ENCODE data around the gene ADAM33.

Gene ADAM33

GRCh38 chr20:3691306-3691705 lies 9.5 kb upstream of the ADAM33 start:
- Histone ChIP-seq H3K36me3 (ENCODE audit: insufficient read depth, low read length) (no peaks in the 10 kb centered on the region), H3K9me3 (ENCODE audit: low read length) (peaks cover 1% of the 10 kb centered on the region), H3K4me3 (ENCODE audit: low read length) (no peak overlapping the region), H3K27me3 (ENCODE audit: insufficient read depth, low read length) (no peaks in the 10 kb centered on the region), H3K4me1 (ENCODE audit: insufficient read depth, low read length) (no peaks in the 10 kb centered on the region), H2AFZ (ENCODE audit: low read depth, low read length) (no peak overlapping the region)

- H3K9me3 ChIP-seq (ENCODE audit: low read length) = no peaks in the 10 kb centered on the region
- H3K27me3 ChIP-seq (ENCODE audit: insufficient read depth, low read length) = peaks cover 5% of the 10 kb centered on the region
- no peak overlapping the region for H2AFZ ChIP-seq (ENCODE audit: low read depth, low read length)
- H3K4me3 ChIP-seq (ENCODE audit: low read length) = no peak overlapping the region
- H3K4me1 ChIP-seq (ENCODE audit: insufficient read depth, low read length) = no peaks in the 10 kb centered on the region
- no peaks in the 10 kb centered on the region for H3K36me3 ChIP-seq (ENCODE audit: insufficient read depth, low read length)
These were observed 8.6 kb upstream of the ADAM33 start for GRCh38 chr20:3690413-3690812.

GRCh38 chr20:3689978-3690377 lies 8.2 kb upstream of the ADAM33 start:
- no peaks in the 10 kb centered on the region for H3K36me3 ChIP-seq (ENCODE audit: insufficient read depth, low read length)
- no peak overlapping the region for H3K4me3 ChIP-seq (ENCODE audit: low read length)
- H3K9me3 ChIP-seq (ENCODE audit: low read length) = no peaks in the 10 kb centered on the region
- no peaks in the 10 kb centered on the region for H3K4me1 ChIP-seq (ENCODE audit: insufficient read depth, low read length)
- H2AFZ ChIP-seq (ENCODE audit: low read depth, low read length) = no peak overlapping the region
- H3K27me3 ChIP-seq (ENCODE audit: insufficient read depth, low read length) = peaks cover 10% of the 10 kb centered on the region

- no peaks in the 10 kb centered on the region for H3K9me3 ChIP-seq (ENCODE audit: low read length)
- no peak overlapping the region for H3K4me3 ChIP-seq (ENCODE audit: low read length)
- no peaks in the 10 kb centered on the region for H3K4me1 ChIP-seq (ENCODE audit: insufficient read depth, low read length)
- no peaks in the 10 kb centered on the region for H3K36me3 ChIP-seq (ENCODE audit: insufficient read depth, low read length)
- no peak overlapping the region for H2AFZ ChIP-seq (ENCODE audit: low read depth, low read length)
- H3K27me3 ChIP-seq (ENCODE audit: insufficient read depth, low read length) = peaks cover 18% of the 10 kb centered on the region
These were observed 5.8 kb upstream of the ADAM33 start for GRCh38 chr20:3687655-3688054.

GRCh38 chr20:3686867-3687321 lies 5.1 kb upstream of the ADAM33 start:
- no peak overlapping the region for H3K4me3 ChIP-seq (ENCODE audit: low read length)
- no peaks in the 10 kb centered on the region for H3K36me3 ChIP-seq (ENCODE audit: insufficient read depth, low read length)
- no peak overlapping the region for H2AFZ ChIP-seq (ENCODE audit: low read depth, low read length)
- no peaks in the 10 kb centered on the region for H3K9me3 ChIP-seq (ENCODE audit: low read length)
- H3K4me1 ChIP-seq (ENCODE audit: insufficient read depth, low read length) = no peaks in the 10 kb centered on the region
- peaks cover 23% of the 10 kb centered on the region for H3K27me3 ChIP-seq (ENCODE audit: insufficient read depth, low read length)

- Histone ChIP-seq H3K4me1 (ENCODE audit: insufficient read depth, low read length) (peaks cover under 1% of the 10 kb centered on the region), H3K9me3 (ENCODE audit: low read length) (no peaks in the 10 kb centered on the region), H3K27me3 (ENCODE audit: insufficient read depth, low read length) (peaks cover 28% of the 10 kb centered on the region), H2AFZ (ENCODE audit: low read depth, low read length) (no peak overlapping the region), H3K36me3 (ENCODE audit: insufficient read depth, low read length) (no peaks in the 10 kb centered on the region), H3K4me3 (ENCODE audit: low read length) (no peak overlapping the region)
These were observed 4.6 kb upstream of the ADAM33 start for GRCh38 chr20:3686421-3686820.

- Histone ChIP-seq H3K27me3 (ENCODE audit: insufficient read depth, low read length) (peaks cover 38% of the 10 kb centered on the region), H3K4me3 (ENCODE audit: low read length) (no peak overlapping the region), H3K4me1 (ENCODE audit: insufficient read depth, low read length) (peaks cover 4% of the 10 kb centered on the region), H3K36me3 (ENCODE audit: insufficient read depth, low read length) (no peaks in the 10 kb centered on the region), H3K9me3 (ENCODE audit: low read length) (no peaks in the 10 kb centered on the region), H2AFZ (ENCODE audit: low read depth, low read length) (no peak overlapping the region)
These were observed 3.5 kb upstream of the ADAM33 start for GRCh38 chr20:3685341-3685740.

GRCh38 chr20:3681352-3681930 lies 369 bp downstream of the ADAM33 start:
- H3K9me3 ChIP-seq (ENCODE audit: low read length) = no peaks in the 10 kb centered on the region
- H3K4me1 ChIP-seq (ENCODE audit: insufficient read depth, low read length) = peaks cover 10% of the 10 kb centered on the region
- no peak overlapping the region for H2AFZ ChIP-seq (ENCODE audit: low read depth, low read length)
- H3K4me3 ChIP-seq (ENCODE audit: low read length) = no peak overlapping the region
- H3K27me3 ChIP-seq (ENCODE audit: insufficient read depth, low read length) = peaks cover 66% of the 10 kb centered on the region
- no peaks in the 10 kb centered on the region for H3K36me3 ChIP-seq (ENCODE audit: insufficient read depth, low read length)

- Histone ChIP-seq H3K27me3 (ENCODE audit: insufficient read depth, low read length) (peaks cover 65% of the 10 kb centered on the region), H3K4me1 (ENCODE audit: insufficient read depth, low read length) (peaks cover 10% of the 10 kb centered on the region), H3K4me3 (ENCODE audit: low read length) (no peak overlapping the region), H2AFZ (ENCODE audit: low read depth, low read length) (no peak overlapping the region), H3K9me3 (ENCODE audit: low read length) (no peaks in the 10 kb centered on the region), H3K36me3 (ENCODE audit: insufficient read depth, low read length) (no peaks in the 10 kb centered on the region)
These were observed 984 bp downstream of the ADAM33 start for GRCh38 chr20:3680701-3681351.

- Histone ChIP-seq H3K4me3 (ENCODE audit: low read length) (no peak overlapping the region), H3K36me3 (ENCODE audit: insufficient read depth, low read length) (no peaks in the 10 kb centered on the region), H3K4me1 (ENCODE audit: insufficient read depth, low read length) (peaks cover 10% of the 10 kb centered on the region), H3K9me3 (ENCODE audit: low read length) (no peaks in the 10 kb centered on the region), H3K27me3 (ENCODE audit: insufficient read depth, low read length) (peaks cover 63% of the 10 kb centered on the region), H2AFZ (ENCODE audit: low read depth, low read length) (no peak overlapping the region)
These were observed 1.8 kb downstream of the ADAM33 start for GRCh38 chr20:3679749-3680700.

GRCh38 chr20:3678856-3679720 lies 2.7 kb downstream of the ADAM33 start:
- Histone ChIP-seq H3K4me3 (ENCODE audit: low read length) (no peak overlapping the region), H3K9me3 (ENCODE audit: low read length) (no peaks in the 10 kb centered on the region), H2AFZ (ENCODE audit: low read depth, low read length) (no peak overlapping the region), H3K4me1 (ENCODE audit: insufficient read depth, low read length) (peaks cover 10% of the 10 kb centered on the region), H3K36me3 (ENCODE audit: insufficient read depth, low read length) (no peaks in the 10 kb centered on the region), H3K27me3 (ENCODE audit: insufficient read depth, low read length) (peaks cover 63% of the 10 kb centered on the region)

- Histone ChIP-seq H3K27me3 (ENCODE audit: insufficient read depth, low read length) (peaks cover 65% of the 10 kb centered on the region), H3K4me3 (ENCODE audit: low read length) (no peak overlapping the region), H3K9me3 (ENCODE audit: low read length) (no peaks in the 10 kb centered on the region), H3K36me3 (ENCODE audit: insufficient read depth, low read length) (no peaks in the 10 kb centered on the region), H2AFZ (ENCODE audit: low read depth, low read length) (no peak overlapping the region), H3K4me1 (ENCODE audit: insufficient read depth, low read length) (peaks cover 10% of the 10 kb centered on the region)
These were observed 3.6 kb downstream of the ADAM33 start for GRCh38 chr20:3678198-3678597.

Data from neuron (in vitro differentiated cells).